ENCODE results near the gene GPA33.

DNA sequence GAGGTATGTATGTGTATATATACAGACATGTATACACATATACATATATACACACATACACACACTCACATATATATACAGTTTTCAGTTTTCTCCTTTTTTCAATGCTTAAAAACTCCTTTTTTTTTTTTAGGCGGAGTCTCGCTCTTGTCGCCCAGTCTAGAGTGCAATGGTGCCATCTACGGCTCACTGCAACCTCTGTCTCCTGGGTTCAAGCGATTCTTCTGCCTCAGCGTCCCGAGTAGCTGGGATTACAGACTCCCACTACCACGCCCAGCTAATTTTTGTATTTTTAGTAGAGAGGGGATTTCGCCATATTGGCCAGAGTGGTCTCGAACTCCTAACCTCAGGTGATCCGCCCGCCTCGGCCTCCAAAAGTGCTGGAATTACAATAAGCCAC is 30.7 kb upstream of the GPA33 start:
- TF ChIP-seq, protein P1, sequence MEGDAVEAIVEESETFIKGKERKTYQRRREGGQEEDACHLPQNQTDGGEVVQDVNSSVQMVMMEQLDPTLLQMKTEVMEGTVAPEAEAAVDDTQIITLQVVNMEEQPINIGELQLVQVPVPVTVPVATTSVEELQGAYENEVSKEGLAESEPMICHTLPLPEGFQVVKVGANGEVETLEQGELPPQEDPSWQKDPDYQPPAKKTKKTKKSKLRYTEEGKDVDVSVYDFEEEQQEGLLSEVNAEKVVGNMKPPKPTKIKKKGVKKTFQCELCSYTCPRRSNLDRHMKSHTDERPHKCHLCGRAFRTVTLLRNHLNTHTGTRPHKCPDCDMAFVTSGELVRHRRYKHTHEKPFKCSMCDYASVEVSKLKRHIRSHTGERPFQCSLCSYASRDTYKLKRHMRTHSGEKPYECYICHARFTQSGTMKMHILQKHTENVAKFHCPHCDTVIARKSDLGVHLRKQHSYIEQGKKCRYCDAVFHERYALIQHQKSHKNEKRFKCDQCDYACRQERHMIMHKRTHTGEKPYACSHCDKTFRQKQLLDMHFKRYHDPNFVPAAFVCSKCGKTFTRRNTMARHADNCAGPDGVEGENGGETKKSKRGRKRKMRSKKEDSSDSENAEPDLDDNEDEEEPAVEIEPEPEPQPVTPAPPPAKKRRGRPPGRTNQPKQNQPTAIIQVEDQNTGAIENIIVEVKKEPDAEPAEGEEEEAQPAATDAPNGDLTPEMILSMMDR (IDR thresholded peaks at IDR 0.05; ENCODE audit: insufficient read depth, low read length, poor library complexity, severe bottlenecking): no peak
- no peak for TF ChIP-seq EZH2phosphoT487 (conservative IDR thresholded peaks at IDR 0.05; ENCODE audit: low read length)

Data from SU-DHL-6 (cell line).